Adrenal gland (tissue), 12 donors: ENCODE data around the gene MEGF11. TPM values are rescaled to one million over a fixed set of nuclear protein-coding genes. Genes with fewer than 3 reads are reported as not detected.

Experiments
- DNase-seq, 7 donors: peaks; one replicate each; pipeline ENCODE4 v3.0.0-alpha.2; 2019 to 2020
- H3K27ac ChIP-seq, 5 donors: fragments of 200-600 bp; sonication (generic) in 4 of 5; 1 replicate in 3 of 5; 2 replicates in 2 of 5; pipeline versions ENCODE4 v1.5.1 to v1.8.0; 2016 to 2020; ENCODE audit warnings: mild to moderate bottlenecking in 1 of 5
- H3K27me3 ChIP-seq: fragments of 200-600 bp; 2 replicates; pipeline ENCODE4 v1.8.0; 2021
- H3K36me3 ChIP-seq, 2 donors: fragments of 200-600 bp; replicated peaks in 1 of 2; 1 replicate in 1 of 2; 2 replicates in 1 of 2; pipeline versions ENCODE4 v1.5.1 to v1.8.0; 2018 to 2022
- H3K4me1 ChIP-seq, 2 donors: fragments of 200-600 bp; replicated peaks in 1 of 2; 1 replicate in 1 of 2; 2 replicates in 1 of 2; pipeline versions ENCODE4 v1.5.1 to v1.8.0; 2018 to 2021
- H3K4me3 ChIP-seq, 4 donors: fragments of 200-600 bp; sonication (generic) in 3 of 4; one replicate each; pipeline ENCODE4 v1.5.1; 2016 to 2018
- H3K9me3 ChIP-seq, 3 donors: fragments of 200-600 bp; sonication (generic) in 1 of 3; replicated peaks in 1 of 3; 1 replicate in 2 of 3; 2 replicates in 1 of 3; pipeline versions ENCODE4 v1.5.1 to v1.8.0; 2016 to 2021
- POLR2A ChIP-seq, 2 donors: fragments of 450-650 bp; IDR thresholded peaks; one replicate each; pipeline ENCODE4 v1.6.1; 2017; ENCODE audit warnings: antibody characterized with exemption in 2 of 2, mild to moderate bottlenecking in 2 of 2, moderate library complexity in 1 of 2
- WGBS, 4 donors: extraction: QIAGEN DNeasy Blood & Tissue Kit in 2 of 4; methylation state at CpG; one replicate each; pipeline versions ENCODE4 v1.1.5 to v1.1.7; 2013 to 2017; 5-methylcytosine and 5-hydroxymethylcytosine counted together
- intact Hi-C, 2 donors: fragments of 100-400 bp; cut with DNase I; formaldehyde crosslinking; loops; one replicate each; pipeline versions ENCODE4 v1.14.1 to v1.15.0; 2022 to 2023
- polyA plus RNA-seq, 3 donors: library from polyadenylated mRNA; stranded (reverse); fragments of 200-250 nt in 2 of 3; fragments of 350-450 nt in 1 of 3; fragmentation: Illumina TruSeq in 1 of 3; extraction: RNeasy Lipid Tissue Mini Kit (QIAGEN cat#74804) in 1 of 3; gene quantifications; one replicate each; pipeline ENCODE4 v1.2.3, GENCODE V29; 2013 to 2014
- total RNA-seq, 9 donors: library from RNA; depleted of rRNA in 4 of 9; stranded (reverse); fragments of >200 nt in 4 of 9; fragments of 120-200 nt in 1 of 9; fragmentation: NEBNext Ultra II Directional in 1 of 9; extraction: Animal tissue kit (Norgen Biotek cat#: 25700) in 1 of 9; gene quantifications; one replicate each; pipeline versions ENCODE4 v1.1.0 to v1.2.4, GENCODE V29; 2013 to 2023
- TF ChIP-seq, protein P1 (sequence below), 6 experiments: fragments of 450-650 bp in 4 of 6; fragments of 200-600 bp in 2 of 6; sonication (generic) in 1 of 6; IDR thresholded peaks; 1 replicate in 5 of 6; 2 replicates in 1 of 6; pipeline versions ENCODE4 v1.5.1 to v1.8.0; 2016 to 2021; ENCODE audit warnings: antibody characterized with exemption in 6 of 6, mild to moderate bottlenecking in 2 of 6, moderate library complexity in 1 of 6
- donor health status: healthy with polysubstance abuse.
- donor health status: Bipolar disorder and iron deficiency.
- donor health status: DM: yes; HTN: yes; CAD: no.
- donor health status: DM: no; HTN: no; CAD: no.
- donor health status: DM: no; HTN: no; CAD: no.
- donor health status: DM: yes; HTN: yes; CAD: no.

MEGF11 gene
- total and polyA plus RNA-seq, 12 donors: 0.04 to 0.98 (median 0.14) TPM; not detected in 5

DNA sequence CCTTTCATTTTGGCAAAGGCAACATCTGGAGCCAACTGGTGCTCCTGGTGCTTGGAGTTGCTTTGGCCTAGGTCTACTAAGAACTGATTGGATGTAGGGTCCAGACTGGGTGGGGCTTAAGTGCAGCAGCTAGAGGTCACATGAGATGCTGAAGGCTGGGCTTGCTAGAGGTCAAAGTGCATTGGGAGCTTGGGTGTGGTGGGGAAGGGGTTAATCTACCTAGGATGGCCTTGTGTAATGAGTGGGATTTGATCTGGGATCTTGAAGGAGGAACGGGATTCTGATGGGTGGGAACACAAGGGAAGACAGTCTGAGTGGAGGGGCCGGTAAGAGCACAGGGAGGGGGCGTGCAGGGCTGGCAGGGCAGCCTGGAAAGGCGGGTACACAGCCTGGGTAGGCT lies 258.7 kb downstream of the MEGF11 start:
- no peaks in the 10 kb centered on the region for H3K4me1 ChIP-seq
- no peaks in the 10 kb centered on the region for H3K36me3 ChIP-seq
- no peaks in the 10 kb centered on the region for H3K27me3 ChIP-seq
- no peaks in the 10 kb centered on the region for H3K9me3 ChIP-seq
- 71 to 74% (median 74%) methylated on average over 4 of the region's 4 CpGs for WGBS, 4 donors
- no peak for DNase-seq
- no peak overlapping the region for H3K4me3 ChIP-seq
- TF ChIP-seq, protein P1, sequence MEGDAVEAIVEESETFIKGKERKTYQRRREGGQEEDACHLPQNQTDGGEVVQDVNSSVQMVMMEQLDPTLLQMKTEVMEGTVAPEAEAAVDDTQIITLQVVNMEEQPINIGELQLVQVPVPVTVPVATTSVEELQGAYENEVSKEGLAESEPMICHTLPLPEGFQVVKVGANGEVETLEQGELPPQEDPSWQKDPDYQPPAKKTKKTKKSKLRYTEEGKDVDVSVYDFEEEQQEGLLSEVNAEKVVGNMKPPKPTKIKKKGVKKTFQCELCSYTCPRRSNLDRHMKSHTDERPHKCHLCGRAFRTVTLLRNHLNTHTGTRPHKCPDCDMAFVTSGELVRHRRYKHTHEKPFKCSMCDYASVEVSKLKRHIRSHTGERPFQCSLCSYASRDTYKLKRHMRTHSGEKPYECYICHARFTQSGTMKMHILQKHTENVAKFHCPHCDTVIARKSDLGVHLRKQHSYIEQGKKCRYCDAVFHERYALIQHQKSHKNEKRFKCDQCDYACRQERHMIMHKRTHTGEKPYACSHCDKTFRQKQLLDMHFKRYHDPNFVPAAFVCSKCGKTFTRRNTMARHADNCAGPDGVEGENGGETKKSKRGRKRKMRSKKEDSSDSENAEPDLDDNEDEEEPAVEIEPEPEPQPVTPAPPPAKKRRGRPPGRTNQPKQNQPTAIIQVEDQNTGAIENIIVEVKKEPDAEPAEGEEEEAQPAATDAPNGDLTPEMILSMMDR (IDR thresholded peaks at IDR 0.05): no peak
- no peak for TF ChIP-seq POLR2A (IDR thresholded peaks at IDR 0.05)
- intact Hi-C loops: no loop called here
- H3K27ac ChIP-seq: no peak overlapping the region

DNA sequence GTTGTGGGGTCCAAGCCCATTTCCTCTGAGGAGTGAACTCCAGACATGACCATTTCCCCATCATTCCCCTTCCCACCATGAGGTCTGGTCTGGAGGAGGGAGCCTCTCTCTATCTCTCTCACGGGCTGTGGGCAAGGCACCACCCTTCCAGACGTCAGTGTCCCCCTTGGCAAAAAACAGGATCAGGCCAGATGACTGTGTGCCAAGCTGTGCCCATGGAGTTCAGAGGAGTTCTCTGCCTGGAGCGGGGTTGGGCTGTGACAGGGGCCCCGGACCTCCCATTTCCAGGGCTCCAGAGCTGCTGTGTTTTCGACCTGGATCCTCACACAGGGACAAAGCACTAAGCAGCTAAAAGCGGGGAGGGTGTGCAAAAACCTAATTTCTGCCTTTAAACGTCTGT lies 259.8 kb downstream of the MEGF11 start:
- Histone ChIP-seq H3K36me3 (no peaks in the 10 kb centered on the region), H3K4me3 (no peak overlapping the region), H3K9me3 (no peaks in the 10 kb centered on the region), H3K4me1 (no peaks in the 10 kb centered on the region), H3K27me3 (no peaks in the 10 kb centered on the region), H3K27ac (no peak overlapping the region)
- no peak for TF ChIP-seq POLR2A (IDR thresholded peaks at IDR 0.05)
- TF ChIP-seq, protein P1 (IDR thresholded peaks at IDR 0.05): no peak
- DNase-seq: no peak
- intact Hi-C loops: no loop called here
- WGBS, 4 donors: 53 to 75% (median 60%) methylated on average over 3 to 7 of the region's 7 CpGs

DNA sequence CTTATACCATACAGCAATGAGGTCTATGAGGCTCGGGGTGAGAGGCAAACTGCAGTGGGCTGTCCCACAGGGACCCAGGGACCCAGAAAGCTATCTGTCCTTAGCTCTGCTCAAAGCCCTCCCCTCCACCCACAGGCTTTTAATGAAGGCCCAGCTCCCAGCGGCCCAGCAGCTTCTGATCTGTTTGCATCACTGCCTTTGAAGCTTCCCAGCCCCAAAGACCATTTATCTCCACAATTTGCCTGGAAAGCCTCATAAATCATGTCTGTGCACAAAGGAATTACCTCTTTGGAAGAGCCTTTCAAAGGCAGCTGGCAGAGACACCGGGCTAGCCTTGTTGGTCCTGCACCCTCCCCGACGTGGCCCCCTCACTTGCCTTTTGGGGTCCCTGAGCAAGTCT lies 260.3 kb downstream of the MEGF11 start:
- Histone ChIP-seq H3K36me3 (no peaks in the 10 kb centered on the region), H3K9me3 (no peaks in the 10 kb centered on the region), H3K27ac (no peak overlapping the region), H3K27me3 (no peaks in the 10 kb centered on the region), H3K4me3 (no peak overlapping the region), H3K4me1 (no peaks in the 10 kb centered on the region)
- intact Hi-C loops: no loop called here
- no peak for DNase-seq
- 13 to 33% (median 28%) methylated on average over 4 to 5 of the region's 5 CpGs for WGBS, 4 donors
- TF ChIP-seq, protein P1 (IDR thresholded peaks at IDR 0.05): no peak
- no peak for TF ChIP-seq POLR2A (IDR thresholded peaks at IDR 0.05)

DNA sequence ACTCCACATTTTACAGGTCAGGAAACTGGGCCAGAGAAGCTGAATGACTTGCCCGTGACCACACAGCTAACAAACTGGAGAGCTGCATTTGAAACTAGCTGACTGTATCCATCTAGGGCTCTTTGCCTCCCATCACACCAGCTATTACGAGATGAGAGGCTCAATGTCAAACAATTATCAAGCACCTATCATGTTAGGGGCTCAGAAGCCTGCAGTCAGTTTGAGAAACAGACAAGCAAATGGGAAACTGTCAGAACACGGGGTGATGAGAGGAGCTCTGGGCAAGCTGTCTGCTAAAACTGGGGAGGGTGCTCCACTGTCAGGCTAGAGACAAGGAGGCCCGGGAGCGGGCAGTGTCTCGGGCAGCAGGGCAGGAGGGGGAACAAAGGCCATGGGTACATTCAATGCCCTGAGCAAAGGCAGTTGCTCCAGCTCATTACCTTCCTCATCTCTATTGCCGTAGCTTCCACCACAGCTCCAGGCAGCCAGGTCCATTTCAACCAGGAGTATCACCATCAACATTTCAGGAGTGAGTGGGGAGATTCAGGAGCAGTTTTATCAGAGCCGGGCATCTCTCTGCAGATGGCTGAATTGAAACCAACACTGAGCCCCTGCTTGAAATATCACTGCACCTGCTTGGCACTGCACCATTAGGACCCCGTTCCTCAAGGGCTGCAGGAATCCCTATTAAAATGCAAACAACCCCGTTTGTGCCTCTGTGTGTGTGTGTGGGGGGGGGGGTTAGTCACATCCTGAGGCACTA lies 261.6 kb downstream of the MEGF11 start:
- no peaks in the 10 kb centered on the region for H3K36me3 ChIP-seq
- no peaks in the 10 kb centered on the region for H3K4me1 ChIP-seq
- H3K27ac ChIP-seq: no peak overlapping the region
- no peaks in the 10 kb centered on the region for H3K9me3 ChIP-seq
- 69 to 75% (median 73%) methylated on average over 9 to 10 of the region's 10 CpGs for WGBS, 4 donors
- H3K27me3 ChIP-seq: no peaks in the 10 kb centered on the region
- H3K4me3 ChIP-seq: no peak overlapping the region
- TF ChIP-seq, protein P1 (IDR thresholded peaks at IDR 0.05): no peak
- TF ChIP-seq POLR2A (IDR thresholded peaks at IDR 0.05): no peak
- intact Hi-C loops: no loop called here
- DNase-seq: no peak
